H54 (cell line): ENCODE results near the gene ATF5.

Source experiments
- DNase-seq: peaks from one replicate; pipeline ENCODE4 v3.0.0; 2011; ENCODE audit warnings: low spot score, mixed read lengths; ENCODE audit not compliant: insufficient read length
- FAIRE-seq: peaks from 3 replicates; lab custom pipeline; 2011; peaks lifted over from hg19 to GRCh38; lab: Jason Lieb, UNC
- POLR2A ChIP-seq: IDR thresholded peaks from 2 replicates; pipeline ENCODE4 v1.6.1; 2011; ENCODE audit warnings: low read depth, mild to moderate bottlenecking, low read length

ATF5 gene

GRCh38 chr19:49907745-49908446 is 21.1 kb upstream of the ATF5 start:
- TF ChIP-seq POLR2A = no peak
- FAIRE-seq (no peak), DNase-seq (no peak)

GRCh38 chr19:49908480-49909420 is 20.3 kb upstream of the ATF5 start:
- no peak for DNase-seq
- FAIRE-seq = no peak
- TF ChIP-seq POLR2A = no peak

GRCh38 chr19:49910179-49910578 is 18.8 kb upstream of the ATF5 start:
- DNase-seq = no peak
- no peak for TF ChIP-seq POLR2A
- no peak for FAIRE-seq

GRCh38 chr19:49911381-49912145 is 17.4 kb upstream of the ATF5 start:
- TF ChIP-seq POLR2A = no peak
- DNase-seq (no peak), FAIRE-seq (no peak)

- DNase-seq (no peak), FAIRE-seq (no peak)
- TF ChIP-seq POLR2A = no peak
Measured at GRCh38 chr19:49912965-49913685, 15.9 kb upstream of the ATF5 start.

GRCh38 chr19:49913720-49914119 is 15.3 kb upstream of the ATF5 start:
- FAIRE-seq = no peak
- no peak for TF ChIP-seq POLR2A
- DNase-seq = no peak

GRCh38 chr19:49915271-49915670 is 13.7 kb upstream of the ATF5 start:
- TF ChIP-seq POLR2A = no peak
- FAIRE-seq (no peak), DNase-seq (no peak)

- TF ChIP-seq POLR2A = no peak
- no peak for FAIRE-seq
- no peak for DNase-seq
Measured at GRCh38 chr19:49916839-49917733, 11.9 kb upstream of the ATF5 start.

- DNase-seq (no peak), FAIRE-seq (no peak)
- TF ChIP-seq POLR2A = no peak
Measured at GRCh38 chr19:49918089-49918488, 10.9 kb upstream of the ATF5 start.

- TF ChIP-seq POLR2A = no peak
Measured at GRCh38 chr19:49920624-49921363, 8.2 kb upstream of the ATF5 start.

GRCh38 chr19:49921871-49922795 is 6.9 kb upstream of the ATF5 start:
- no peak for TF ChIP-seq POLR2A
- FAIRE-seq (no peak), DNase-seq (peak; percentile 73)

More at GRCh38 chr19:49920624-49921363, 8.2 kb upstream of the ATF5 start:
- DNase-seq (no peak), FAIRE-seq (no peak)
